ENCODE data around the gene IQGAP3. TPM values are rescaled to one million over a fixed set of nuclear protein-coding genes. Genes with fewer than 3 reads are reported as not detected.

The IQGAP3 gene
- polyA plus RNA-seq (0.32 TPM in 1 of 2 replicates, not detected in the other), polyA minus RNA-seq (0.46 and 0.49 TPM in 2 replicates)

- H3K27me3 ChIP-seq (ENCODE audit: insufficient read depth, low read depth, low read length) = no peaks in the 10 kb centered on the region
- H4K20me1 ChIP-seq (ENCODE audit: insufficient read depth) = no peaks in the 10 kb centered on the region
- H3K4me2 ChIP-seq (ENCODE audit: low read length) = peak within 1 kb of the TSS; percentile 89
- H3K79me2 ChIP-seq (replicated peaks; ENCODE audit: insufficient read depth, low read length) = no peaks in the 10 kb centered on the region
- no peaks in the 10 kb centered on the region for H3K9me2 ChIP-seq (ENCODE audit: insufficient read depth, low read length)
- H3K36me3 ChIP-seq (ENCODE audit: insufficient read depth, low read length) = no peaks in the 10 kb centered on the region
- no peaks in the 10 kb centered on the region for H3F3A ChIP-seq (ENCODE audit: insufficient read depth, low read length, poor library complexity, severe bottlenecking)
- H2AFZ ChIP-seq (ENCODE audit: low read depth, low read length) = peak within 1 kb of the TSS; percentile 41
- peak within 1 kb of the TSS; percentile 23 for H3K9ac ChIP-seq (ENCODE audit: low read length)
- H3K4me3 ChIP-seq (ENCODE audit: low read length) = peak within 1 kb of the TSS; percentile 70
- TF ChIP-seq EZH2 (IDR thresholded peaks at IDR 0.05; ENCODE audit: borderline replicate concordance, insufficient read depth, low read length, poor library complexity, severe bottlenecking) = no peak
- TF ChIP-seq SMC3 (conservative IDR thresholded peaks at IDR 0.05; ENCODE audit: poor library complexity) = no peak
- no peak for TF ChIP-seq CTCF (IDR thresholded peaks at IDR 0.05; ENCODE audit: poor library complexity, severe bottlenecking)
- TF ChIP-seq MXI1 (conservative IDR thresholded peaks at IDR 0.05; ENCODE audit: poor library complexity, severe bottlenecking) = peak; percentile 98
- peak; percentile 48 for TF ChIP-seq POLR2AphosphoS5 (IDR thresholded peaks at IDR 0.05)
- TF ChIP-seq TAF1 (IDR thresholded peaks at IDR 0.05; ENCODE audit: low read depth) = no peak
- TF ChIP-seq RAD21 (conservative IDR thresholded peaks at IDR 0.05) = no peak
- no peak for TF ChIP-seq EP300 (conservative IDR thresholded peaks at IDR 0.05; ENCODE audit: poor library complexity, severe bottlenecking)
- TF ChIP-seq, protein P1, sequence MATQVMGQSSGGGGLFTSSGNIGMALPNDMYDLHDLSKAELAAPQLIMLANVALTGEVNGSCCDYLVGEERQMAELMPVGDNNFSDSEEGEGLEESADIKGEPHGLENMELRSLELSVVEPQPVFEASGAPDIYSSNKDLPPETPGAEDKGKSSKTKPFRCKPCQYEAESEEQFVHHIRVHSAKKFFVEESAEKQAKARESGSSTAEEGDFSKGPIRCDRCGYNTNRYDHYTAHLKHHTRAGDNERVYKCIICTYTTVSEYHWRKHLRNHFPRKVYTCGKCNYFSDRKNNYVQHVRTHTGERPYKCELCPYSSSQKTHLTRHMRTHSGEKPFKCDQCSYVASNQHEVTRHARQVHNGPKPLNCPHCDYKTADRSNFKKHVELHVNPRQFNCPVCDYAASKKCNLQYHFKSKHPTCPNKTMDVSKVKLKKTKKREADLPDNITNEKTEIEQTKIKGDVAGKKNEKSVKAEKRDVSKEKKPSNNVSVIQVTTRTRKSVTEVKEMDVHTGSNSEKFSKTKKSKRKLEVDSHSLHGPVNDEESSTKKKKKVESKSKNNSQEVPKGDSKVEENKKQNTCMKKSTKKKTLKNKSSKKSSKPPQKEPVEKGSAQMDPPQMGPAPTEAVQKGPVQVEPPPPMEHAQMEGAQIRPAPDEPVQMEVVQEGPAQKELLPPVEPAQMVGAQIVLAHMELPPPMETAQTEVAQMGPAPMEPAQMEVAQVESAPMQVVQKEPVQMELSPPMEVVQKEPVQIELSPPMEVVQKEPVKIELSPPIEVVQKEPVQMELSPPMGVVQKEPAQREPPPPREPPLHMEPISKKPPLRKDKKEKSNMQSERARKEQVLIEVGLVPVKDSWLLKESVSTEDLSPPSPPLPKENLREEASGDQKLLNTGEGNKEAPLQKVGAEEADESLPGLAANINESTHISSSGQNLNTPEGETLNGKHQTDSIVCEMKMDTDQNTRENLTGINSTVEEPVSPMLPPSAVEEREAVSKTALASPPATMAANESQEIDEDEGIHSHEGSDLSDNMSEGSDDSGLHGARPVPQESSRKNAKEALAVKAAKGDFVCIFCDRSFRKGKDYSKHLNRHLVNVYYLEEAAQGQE (IDR thresholded peaks at IDR 0.05; ENCODE audit: borderline replicate concordance) = no peak
- no peaks in the 10 kb centered on the region for H3K9me3 ChIP-seq (ENCODE audit: low read length)
- no peak within 1 kb of the TSS for H3K27ac ChIP-seq (ENCODE audit: low read length)
These were observed at the start of gene IQGAP3 for GRCh38 chr1:156571919-156572662. TSS of gene IQGAP3 (minus strand) at chr1:156572565. CDS start at chr1:156572529, 36 bp downstream.

DNA sequence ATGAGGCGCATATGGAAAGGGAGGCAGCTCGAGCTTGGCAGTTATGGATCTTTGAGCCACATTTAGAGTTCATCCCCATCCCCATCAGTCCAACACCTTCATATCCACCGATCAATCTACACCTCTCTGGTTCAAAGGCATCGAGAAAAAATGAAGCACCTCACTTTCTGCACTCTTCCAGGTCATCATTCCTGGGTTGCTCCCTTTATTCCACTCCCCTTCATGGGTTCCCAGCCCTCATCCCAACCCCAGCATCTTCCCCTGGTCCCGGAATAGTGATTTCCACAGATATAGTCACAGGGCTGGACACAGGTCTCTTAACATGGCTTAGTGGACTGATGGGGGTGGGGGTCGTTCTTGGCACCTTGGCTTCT, 47.2 kb upstream of the IQGAP3 start:
- no peak overlapping the region for H3K4me2 ChIP-seq (ENCODE audit: low read length)
- no peaks in the 10 kb centered on the region for H3K79me2 ChIP-seq (replicated peaks; ENCODE audit: insufficient read depth, low read length)
- no peak for TF ChIP-seq POLR2AphosphoS5 (IDR thresholded peaks at IDR 0.05)
- TF ChIP-seq TAF1 (IDR thresholded peaks at IDR 0.05; ENCODE audit: low read depth) = no peak
- no peak for TF ChIP-seq EP300 (conservative IDR thresholded peaks at IDR 0.05; ENCODE audit: poor library complexity, severe bottlenecking)
- peak; percentile 5 for TF ChIP-seq CTCF (IDR thresholded peaks at IDR 0.05; ENCODE audit: poor library complexity, severe bottlenecking)
- H3F3A ChIP-seq (ENCODE audit: insufficient read depth, low read length, poor library complexity, severe bottlenecking) = no peaks in the 10 kb centered on the region
- no peaks in the 10 kb centered on the region for H3K9me2 ChIP-seq (ENCODE audit: insufficient read depth, low read length)
- H3K36me3 ChIP-seq (ENCODE audit: insufficient read depth, low read length) = no peaks in the 10 kb centered on the region
- H3K9me3 ChIP-seq (ENCODE audit: low read length) = no peaks in the 10 kb centered on the region
- H3K4me3 ChIP-seq (ENCODE audit: low read length) = no peak overlapping the region
- no peak overlapping the region for H3K9ac ChIP-seq (ENCODE audit: low read length)
- H2AFZ ChIP-seq (ENCODE audit: low read depth, low read length) = no peak overlapping the region
- peaks cover 53% of the 10 kb centered on the region for H3K27me3 ChIP-seq (ENCODE audit: insufficient read depth, low read depth, low read length)
- H4K20me1 ChIP-seq (ENCODE audit: insufficient read depth) = no peaks in the 10 kb centered on the region
- no peak overlapping the region for H3K27ac ChIP-seq (ENCODE audit: low read length)
